ENCODE results near the gene RBM19.

DNA sequence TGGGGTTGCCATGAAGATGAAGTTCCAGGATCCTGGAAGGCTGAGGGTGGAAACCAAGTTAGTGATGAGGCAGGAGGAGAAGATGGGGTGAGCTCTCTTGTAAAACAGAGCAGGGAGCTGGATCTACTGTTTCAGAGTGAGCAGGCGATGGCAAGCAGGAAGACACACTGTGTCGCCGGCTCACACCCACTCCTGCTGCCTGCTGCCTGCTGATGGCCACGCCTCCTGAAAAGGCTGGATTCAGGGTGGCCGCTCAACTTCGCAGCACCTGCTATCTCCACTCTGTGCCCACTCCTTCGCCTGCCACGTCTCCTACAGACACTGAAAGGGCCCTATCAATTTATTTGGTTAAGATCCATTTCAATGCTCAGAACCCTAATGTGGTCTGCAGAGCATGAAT lies 96.1 kb downstream of the RBM19 start:
- TF ChIP-seq, protein P1, sequence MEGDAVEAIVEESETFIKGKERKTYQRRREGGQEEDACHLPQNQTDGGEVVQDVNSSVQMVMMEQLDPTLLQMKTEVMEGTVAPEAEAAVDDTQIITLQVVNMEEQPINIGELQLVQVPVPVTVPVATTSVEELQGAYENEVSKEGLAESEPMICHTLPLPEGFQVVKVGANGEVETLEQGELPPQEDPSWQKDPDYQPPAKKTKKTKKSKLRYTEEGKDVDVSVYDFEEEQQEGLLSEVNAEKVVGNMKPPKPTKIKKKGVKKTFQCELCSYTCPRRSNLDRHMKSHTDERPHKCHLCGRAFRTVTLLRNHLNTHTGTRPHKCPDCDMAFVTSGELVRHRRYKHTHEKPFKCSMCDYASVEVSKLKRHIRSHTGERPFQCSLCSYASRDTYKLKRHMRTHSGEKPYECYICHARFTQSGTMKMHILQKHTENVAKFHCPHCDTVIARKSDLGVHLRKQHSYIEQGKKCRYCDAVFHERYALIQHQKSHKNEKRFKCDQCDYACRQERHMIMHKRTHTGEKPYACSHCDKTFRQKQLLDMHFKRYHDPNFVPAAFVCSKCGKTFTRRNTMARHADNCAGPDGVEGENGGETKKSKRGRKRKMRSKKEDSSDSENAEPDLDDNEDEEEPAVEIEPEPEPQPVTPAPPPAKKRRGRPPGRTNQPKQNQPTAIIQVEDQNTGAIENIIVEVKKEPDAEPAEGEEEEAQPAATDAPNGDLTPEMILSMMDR (conservative IDR thresholded peaks at IDR 0.05; ENCODE audit: low read depth, low read length): no peak
- TF ChIP-seq EZH2 (IDR thresholded peaks at IDR 0.05; ENCODE audit: low read length, unreplicated experiment): no peak

Measured in PC-3 (cell line).